H9 (cell line): Measurements from ENCODE around the gene FAM193A. TPM values are rescaled to one million over a fixed set of nuclear protein-coding genes. Genes with fewer than 3 reads are reported as not detected.

Experiments
- DNase-seq: peaks from one replicate; pipeline ENCODE4 v3.0.0-alpha.2; 2017
- H2AFZ ChIP-seq: one replicate; pipeline ENCODE4 v1.6.1; 2013; ENCODE audit warnings: mild to moderate bottlenecking, low read length, control low read depth, moderate library complexity
- H2AK5ac ChIP-seq: 2 replicates; pipeline ENCODE4 v1.6.1; 2013; ENCODE audit warnings: low read length, control low read depth, mixed read lengths; ENCODE audit not compliant: insufficient read length
- H2BK120ac ChIP-seq: one replicate; pipeline ENCODE4 v1.6.1; 2013; ENCODE audit warnings: low read depth, mild to moderate bottlenecking, low read length, control low read depth, inconsistent platforms; ENCODE audit not compliant: poor library complexity, severe bottlenecking
- H2BK12ac ChIP-seq: 2 replicates; pipeline ENCODE4 v1.6.1; 2013; ENCODE audit warnings: low read length, control low read depth, mixed read lengths, low read depth; ENCODE audit not compliant: insufficient read length
- H2BK15ac ChIP-seq: 2 replicates; pipeline ENCODE4 v1.6.1; 2013; ENCODE audit warnings: low read depth, low read length, control low read depth
- H2BK20ac ChIP-seq: one replicate; pipeline ENCODE4 v1.6.1; 2013; ENCODE audit warnings: low read depth, mild to moderate bottlenecking, low read length, control low read depth, inconsistent platforms; ENCODE audit not compliant: poor library complexity, severe bottlenecking
- H2BK5ac ChIP-seq: 2 replicates; pipeline ENCODE4 v1.6.1; 2013; ENCODE audit warnings: low read length, control low read depth, mixed read lengths; ENCODE audit not compliant: insufficient read length
- H3K14ac ChIP-seq: 2 replicates; pipeline ENCODE4 v1.6.1; 2013; ENCODE audit warnings: low read length, control low read depth; ENCODE audit not compliant: insufficient read depth
- H3K18ac ChIP-seq: 2 replicates; pipeline ENCODE4 v1.6.1; 2013; ENCODE audit warnings: low read depth, mild to moderate bottlenecking, mixed read lengths, low read length, control low read depth; ENCODE audit not compliant: insufficient read length
- H3K23ac ChIP-seq: 2 replicates; pipeline ENCODE4 v1.6.1; 2013; ENCODE audit warnings: low read length, control low read depth, mixed read lengths, low read depth; ENCODE audit not compliant: insufficient read length
- H3K23me2 ChIP-seq: 2 replicates; pipeline ENCODE4 v1.6.1; 2013; ENCODE audit warnings: low read depth, mild to moderate bottlenecking, mixed read lengths, low read length, control low read depth; ENCODE audit not compliant: insufficient read length, poor library complexity, severe bottlenecking
- H3K27ac ChIP-seq: 2 replicates; pipeline ENCODE4 v1.5.1; 2013; ENCODE audit warnings: low read length, control low read depth, mixed read lengths, low read depth; ENCODE audit not compliant: insufficient read length
- H3K27me3 ChIP-seq: 2 replicates; pipeline ENCODE4 v1.6.1; 2013; ENCODE audit warnings: low read length, control low read depth, inconsistent platforms; ENCODE audit not compliant: insufficient read depth
- H3K4ac ChIP-seq: 2 replicates; pipeline ENCODE4 v1.6.1; 2013; ENCODE audit warnings: low read depth, mild to moderate bottlenecking, control low read depth, inconsistent platforms, low read length, moderate library complexity
- H3K4me1 ChIP-seq: 2 replicates; pipeline ENCODE4 v1.6.1; 2013; ENCODE audit warnings: low read length, control low read depth, inconsistent platforms; ENCODE audit not compliant: insufficient read depth
- H3K4me2 ChIP-seq: 2 replicates; pipeline ENCODE4 v1.6.1; 2013; ENCODE audit warnings: low read length, control low read depth, mixed read lengths; ENCODE audit not compliant: insufficient read length, insufficient read depth
- H3K56ac ChIP-seq: 2 replicates; pipeline ENCODE4 v1.6.1; 2013; ENCODE audit warnings: low read depth, mild to moderate bottlenecking, mixed read lengths, low read length, control low read depth; ENCODE audit not compliant: insufficient read length
- H3K79me1 ChIP-seq: 2 replicates; pipeline ENCODE4 v1.6.1; 2013; ENCODE audit warnings: low read depth, mild to moderate bottlenecking, moderate library complexity, low read length, control low read depth, inconsistent platforms; ENCODE audit not compliant: insufficient read depth, poor library complexity, severe bottlenecking
- H3K79me2 ChIP-seq: 2 replicates; pipeline ENCODE4 v1.6.1; 2013; ENCODE audit warnings: low read length, control low read depth, inconsistent platforms; ENCODE audit not compliant: insufficient read depth
- H3K9ac ChIP-seq: 2 replicates; pipeline ENCODE4 v1.6.1; 2013; ENCODE audit warnings: low read length, control low read depth, mixed read lengths; ENCODE audit not compliant: insufficient read length; ENCODE audit errors: extremely low read depth
- H3K9me3 ChIP-seq: one replicate; pipeline ENCODE4 v1.6.1; 2013; ENCODE audit warnings: low read depth, low read length, inconsistent platforms; ENCODE audit not compliant: control insufficient read depth
- H3T11ph ChIP-seq: one replicate; pipeline ENCODE4 v1.6.1; 2013; ENCODE audit warnings: mild to moderate bottlenecking, low read length, control low read depth, inconsistent platforms
- H4K20me1 ChIP-seq: one replicate; pipeline ENCODE4 v1.6.1; 2013; ENCODE audit not compliant: control insufficient read depth, insufficient read length, insufficient read depth
- H4K5ac ChIP-seq: 2 replicates; pipeline ENCODE4 v1.6.1; 2013; ENCODE audit warnings: low read depth, mild to moderate bottlenecking, mixed read lengths, low read length, control low read depth; ENCODE audit not compliant: insufficient read length
- H4K8ac ChIP-seq: replicated peaks from 2 replicates; pipeline ENCODE4 v1.6.1; 2013; ENCODE audit warnings: low read length, control low read depth, mixed read lengths, low read depth; ENCODE audit not compliant: insufficient read length
- H4K91ac ChIP-seq: 2 replicates; pipeline ENCODE4 v1.6.1; 2013; ENCODE audit warnings: low read depth, mild to moderate bottlenecking, moderate library complexity, mixed read lengths, low read length, control low read depth; ENCODE audit not compliant: insufficient read length
- H3K27ac Mint-ChIP-seq, 3 experiments: 2 replicates in 2 of 3; 3 replicates in 1 of 3; pipeline ENCODE4 v1.8.0; 2020 to 2021; ENCODE audit warnings: mixed read lengths in 3 of 3, mild to moderate bottlenecking in 1 of 3, moderate library complexity in 1 of 3
- H3K27me3 Mint-ChIP-seq: 2 replicates; pipeline ENCODE4 v1.8.0; 2021; ENCODE audit warnings: low read depth, mild to moderate bottlenecking, moderate library complexity, mixed read lengths
- H3K36me3 Mint-ChIP-seq, 3 experiments: 2 replicates in 2 of 3; 3 replicates in 1 of 3; pipeline ENCODE4 v1.8.0; 2020 to 2021; ENCODE audit warnings: low read depth in 3 of 3, mixed read lengths in 3 of 3; ENCODE audit not compliant: insufficient read depth in 1 of 3
- H3K4me1 Mint-ChIP-seq, 2 experiments: 2 replicates each; pipeline ENCODE4 v1.8.0; 2020; ENCODE audit warnings: mixed read lengths in 2 of 2
- H3K4me3 Mint-ChIP-seq, 2 experiments: 2 replicates in 1 of 2; 3 replicates in 1 of 2; pipeline ENCODE4 v1.8.0; 2020 to 2021; ENCODE audit warnings: mild to moderate bottlenecking in 2 of 2, mixed read lengths in 2 of 2, moderate library complexity in 1 of 2
- H3K9me3 Mint-ChIP-seq, 2 experiments: 2 replicates in 1 of 2; 3 replicates in 1 of 2; pipeline ENCODE4 v1.8.0; 2020; ENCODE audit warnings: mild to moderate bottlenecking in 2 of 2, mixed read lengths in 2 of 2, moderate library complexity in 1 of 2
- WGBS: extraction: QIAGEN DNeasy Blood & Tissue Kit; methylation state at CpG from one replicate; pipeline ENCODE4 v1.1.7; 2013; ENCODE audit warnings: missing lambda C conversion rate, low lambda C conversion rate, mixed read lengths; ENCODE audit not compliant: insufficient read length; ENCODE audit errors: extremely low coverage; 5-methylcytosine and 5-hydroxymethylcytosine counted together
- total RNA-seq: library from RNA; stranded (reverse); gene quantifications from 2 replicates; pipeline ENCODE4 v1.2.1, GENCODE V29; 2021
- TF ChIP-seq, protein P1 (sequence below): fragments of 200-600 bp; sonication (generic); conservative IDR thresholded peaks from 3 replicates; pipeline ENCODE4 v1.8.0; 2021; ENCODE audit warnings: antibody characterized with exemption, mild to moderate bottlenecking

Gene FAM193A
- total RNA-seq, 1 experiment from 2014 or later, result 36.9 TPM

DNA sequence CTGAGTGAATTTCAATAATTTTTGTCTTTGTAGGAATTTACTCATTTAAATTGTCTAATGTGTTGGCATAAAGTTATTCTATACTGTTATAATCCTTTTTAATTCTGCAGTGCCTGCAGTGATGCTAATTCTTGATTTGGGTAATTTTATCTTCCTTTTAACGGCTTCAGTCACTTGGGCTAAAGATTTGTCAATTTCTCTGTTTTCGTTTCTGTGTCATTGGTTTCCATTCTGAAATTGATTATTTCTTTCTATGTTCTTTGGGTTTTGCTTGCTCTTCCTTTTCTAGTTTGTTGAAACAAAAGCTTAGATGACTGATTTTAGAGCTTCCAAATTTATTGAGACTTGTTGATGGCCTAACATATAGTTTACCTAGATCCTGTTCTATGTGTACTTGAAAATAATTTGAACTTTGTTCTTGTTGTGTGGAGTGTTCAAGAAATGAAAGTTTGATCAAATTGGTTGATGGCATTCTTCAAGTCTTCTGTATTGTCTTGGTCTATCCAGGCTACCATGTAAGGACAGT lies 130.3 kb downstream of the FAM193A start:
- Histone ChIP-seq H2BK15ac (no peak overlapping the region), H4K8ac (no peak overlapping the region), H2AFZ (no peak overlapping the region), H3K79me1 (peaks cover 3% of the 10 kb centered on the region), H3K9me3 (no peaks in the 10 kb centered on the region), H3T11ph (no peak overlapping the region), H3K9ac (no peak overlapping the region), H3K56ac (no peak overlapping the region), H3K4ac (no peak overlapping the region), H2BK120ac (no peak overlapping the region), H3K4me1 (no peaks in the 10 kb centered on the region), H2AK5ac (no peak overlapping the region), H3K23ac (no peak overlapping the region), H4K20me1 (no peaks in the 10 kb centered on the region), H3K23me2 (no peaks in the 10 kb centered on the region), H4K91ac (no peak overlapping the region), H2BK20ac (no peak overlapping the region), H3K14ac (no peak overlapping the region), H3K18ac (no peak overlapping the region), H4K5ac (no peak overlapping the region), H3K27me3 (no peaks in the 10 kb centered on the region), H3K79me2 (no peaks in the 10 kb centered on the region; the same call in 1 of the 2 replicates), H3K4me2 (no peak overlapping the region), H2BK5ac (no peak overlapping the region), H3K27ac (no peak overlapping the region), H2BK12ac (no peak overlapping the region)
- no peak for DNase-seq
- Mint-ChIP-seq H3K36me3 (peaks cover 21 to 55% (median 35%) of the 10 kb centered on the region in 3 experiments; a peak in 6 of 7 replicates), H3K4me3 (no peak overlapping the region), H3K4me1 (0 out of 4 replicates have a peak, but pooled peaks cover 0 to 4% of the 10 kb centered on the region in 2 experiments), H3K27ac (no peak overlapping the region), H3K27me3 (no peaks in the 10 kb centered on the region), H3K9me3 (no peaks in the 10 kb centered on the region)
- no CpG with 5 or more reads among the region's 2 CpGs for WGBS
- TF ChIP-seq, protein P1, sequence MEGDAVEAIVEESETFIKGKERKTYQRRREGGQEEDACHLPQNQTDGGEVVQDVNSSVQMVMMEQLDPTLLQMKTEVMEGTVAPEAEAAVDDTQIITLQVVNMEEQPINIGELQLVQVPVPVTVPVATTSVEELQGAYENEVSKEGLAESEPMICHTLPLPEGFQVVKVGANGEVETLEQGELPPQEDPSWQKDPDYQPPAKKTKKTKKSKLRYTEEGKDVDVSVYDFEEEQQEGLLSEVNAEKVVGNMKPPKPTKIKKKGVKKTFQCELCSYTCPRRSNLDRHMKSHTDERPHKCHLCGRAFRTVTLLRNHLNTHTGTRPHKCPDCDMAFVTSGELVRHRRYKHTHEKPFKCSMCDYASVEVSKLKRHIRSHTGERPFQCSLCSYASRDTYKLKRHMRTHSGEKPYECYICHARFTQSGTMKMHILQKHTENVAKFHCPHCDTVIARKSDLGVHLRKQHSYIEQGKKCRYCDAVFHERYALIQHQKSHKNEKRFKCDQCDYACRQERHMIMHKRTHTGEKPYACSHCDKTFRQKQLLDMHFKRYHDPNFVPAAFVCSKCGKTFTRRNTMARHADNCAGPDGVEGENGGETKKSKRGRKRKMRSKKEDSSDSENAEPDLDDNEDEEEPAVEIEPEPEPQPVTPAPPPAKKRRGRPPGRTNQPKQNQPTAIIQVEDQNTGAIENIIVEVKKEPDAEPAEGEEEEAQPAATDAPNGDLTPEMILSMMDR, result no peak
